K562 (cell line): ENCODE results near the gene PSME1. TPM values are rescaled to one million over a fixed set of nuclear protein-coding genes. Genes with fewer than 3 reads are reported as not detected.
A peak's percentile ranks its signal among the peaks of the same experiment; 100 is the strongest.

Experiments used
- BHLHE40 ChIP-seq: IDR thresholded peaks from 2 replicates; pipeline ENCODE4 v1.6.1; 2011; ENCODE audit warnings: low read length, improper control_type of control experiment
- CCNT2 ChIP-seq: IDR thresholded peaks from 2 replicates; pipeline ENCODE4 v1.6.1; 2011; ENCODE audit warnings: borderline replicate concordance, low read depth, mild to moderate bottlenecking, moderate library complexity, mixed read lengths, low read length; ENCODE audit not compliant: insufficient read length; ENCODE audit errors: extremely low read depth
- CEBPZ ChIP-seq: fragments of 150-350 bp; IDR thresholded peaks from 2 replicates; pipeline ENCODE4 v1.6.1; 2014; ENCODE audit warnings: low read depth, mild to moderate bottlenecking, low read length, borderline replicate concordance
- CREM ChIP-seq: IDR thresholded peaks from 2 replicates; pipeline ENCODE4 v1.6.1; 2014; ENCODE audit warnings: antibody characterized with exemption, low read depth
- ETV1 ChIP-seq: fragments of 450-650 bp; conservative IDR thresholded peaks from 2 replicates; pipeline ENCODE4 v1.6.1; 2016; ENCODE audit warnings: missing genetic modification characterization, control low read depth, low read depth, missing compliant biosample characterization
- FIP1L1 ChIP-seq: fragments of 200-400 bp; formaldehyde crosslinking; IDR thresholded peaks from 2 replicates; pipeline ENCODE4 v1.6.1; 2018; ENCODE audit warnings: mild to moderate bottlenecking, low read depth, low read length; ENCODE audit not compliant: poor library complexity, severe bottlenecking
- KAT7 ChIP-seq: sonication (generic); formaldehyde crosslinking; IDR thresholded peaks from 2 replicates; pipeline ENCODE4 v1.8.0; 2022; ENCODE audit warnings: missing genetic modification reagents, mild to moderate bottlenecking, borderline replicate concordance
- KDM5B ChIP-seq: fragments of 200-600 bp; sonication (generic); IDR thresholded peaks from 2 replicates; pipeline ENCODE4 v1.6.1; 2012; ENCODE audit warnings: low read depth, mild to moderate bottlenecking, moderate library complexity, low read length, control low read depth, inconsistent platforms; ENCODE audit not compliant: insufficient replicate concordance
- POLR2H ChIP-seq: IDR thresholded peaks from 2 replicates; pipeline ENCODE4 v1.6.1; 2016; ENCODE audit warnings: missing genetic modification characterization, low read depth, mild to moderate bottlenecking, control low read depth, missing compliant biosample characterization, moderate library complexity
- REST ChIP-seq, 2 experiments: fragments of 450-650 bp; formaldehyde crosslinking in 1 of 2; IDR thresholded peaks; 2 replicates each; pipeline versions ENCODE4 v1.4.0 to v1.6.1; 2014 to 2020; ENCODE audit warnings: mild to moderate bottlenecking in 2 of 2, borderline replicate concordance in 1 of 2, low read depth in 1 of 2
- TAF7 ChIP-seq: fragments of 450-650 bp; IDR thresholded peaks from 2 replicates; pipeline ENCODE4 v1.6.1; 2016; ENCODE audit warnings: missing genetic modification characterization, missing compliant biosample characterization
- TCF7 ChIP-seq: sonication (generic); IDR thresholded peaks from 2 replicates; pipeline ENCODE4 v1.6.1; 2016; ENCODE audit warnings: antibody characterized with exemption, borderline replicate concordance
- polyA plus RNA-seq, 8 experiments: library from polyadenylated mRNA; depleted of rRNA in 4 of 8; stranded (reverse) in 5 of 8; unstranded in 3 of 8; fragments of >200 nt; fragmentation: Nextera tagmentation in 2 of 8; fragmentation: Illumina TruSeq in 1 of 8; extraction: Ambion mirVana in 2 of 8; extraction: Trizol in 1 of 8; gene quantifications; 2 replicates each; pipeline versions ENCODE4 v1.2.1 to v1.2.3, GENCODE V29; 2011 to 2014; ENCODE audit warnings: inconsistent platforms in 1 of 8, missing spikeins in 1 of 8
- total RNA-seq, 7 experiments: library from RNA; depleted of rRNA in 6 of 7; stranded (reverse); fragments of >200 nt in 6 of 7; fragmentation: Illumina TruSeq in 2 of 7; extraction: Trizol in 2 of 7; gene quantifications; 2 replicates each; pipeline versions ENCODE4 v1.2.1 to v1.2.3, GENCODE V29; 2011 to 2021; ENCODE audit warnings: low replicate concordance in 1 of 7

PSME1 gene
- total and polyA plus RNA-seq, 9 of the 15 experiments (the other 6 are each of a cell fraction or from before 2014, with no cell fraction given): 20.3 to 180 (median 67.5) TPM

DNA sequence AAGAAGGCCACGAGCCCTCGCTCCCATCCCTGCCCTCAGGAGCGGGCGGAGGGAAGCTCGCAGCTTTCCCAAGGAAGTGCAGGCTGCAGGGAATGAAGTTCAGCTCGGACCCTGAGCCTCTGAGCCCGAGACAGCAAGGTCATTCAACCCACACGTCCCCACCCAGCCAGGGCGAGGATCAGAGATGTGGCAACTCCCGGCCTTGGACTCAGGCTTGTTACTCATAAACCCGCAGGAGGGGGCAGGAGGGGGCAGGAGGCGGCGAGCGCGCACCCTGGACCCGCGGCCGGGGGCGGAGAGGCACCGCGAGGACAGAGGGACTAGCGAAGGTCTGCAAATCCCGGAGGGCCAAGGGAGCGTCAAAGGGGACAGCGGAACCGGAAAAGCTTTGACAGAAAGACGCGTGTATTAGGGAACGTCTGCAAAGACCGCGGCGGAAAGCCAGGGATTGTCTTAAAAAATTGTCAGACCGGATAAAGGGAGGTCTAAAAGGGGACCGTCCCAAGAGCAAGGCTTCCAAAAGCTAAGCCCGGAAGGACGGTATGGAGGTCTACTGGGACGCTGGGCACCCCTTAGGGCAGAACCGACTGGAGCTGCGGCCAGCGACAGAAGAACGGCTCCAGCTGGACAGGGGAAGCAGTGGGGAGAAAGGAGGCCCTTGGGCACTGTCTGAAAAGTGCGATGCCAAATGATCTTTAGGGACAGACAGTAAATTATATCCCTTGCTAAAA lies 22.0 kb upstream of the PSME1 start (continued):
- TF ChIP-seq TAF7 (tag) (peak; percentile 28; the same call in 1 of the 2 replicates), FIP1L1 (no peak), POLR2H (tag) (peak; percentile 78), REST (IDR thresholded peaks at IDR 0.05; ENCODE audit: borderline replicate concordance) (no peak), REST (CRISPR knock-in tag; IDR thresholded peaks at IDR 0.05; ENCODE audit: low read depth) (0 out of 2 replicates have a peak, but pooled peaks have one; percentile 10), BHLHE40 (no peak), CCNT2 (peak; percentile 48), CREM (peak; percentile 52), KDM5B (peak; percentile 58), TCF7 (0 out of 2 replicates have a peak, but pooled peaks have one; percentile 22), ETV1 (tag) (peak; percentile 94), CEBPZ (no peak), KAT7 (CRISPR knock-in tag) (0 out of 2 replicates have a peak, but pooled peaks have one; percentile 57)
